GM12878 (cell line): ENCODE results near the gene USP21.

Experiments used
- CEBPB ChIP-seq, 2 experiments: fragments of 150-350 bp in 1 of 2; IDR thresholded peaks; 2 replicates each; pipeline ENCODE4 v1.6.1; 2012 to 2014; ENCODE audit warnings: low read depth in 2 of 2, low read length in 2 of 2, borderline replicate concordance in 1 of 2, inconsistent platforms in 1 of 2
- CTCF ChIP-seq, 3 experiments: IDR thresholded peaks in 2 of 3; conservative IDR thresholded peaks in 1 of 3; 2 replicates each; pipeline ENCODE4 v1.5.1; 2011; ENCODE audit warnings: low read depth in 3 of 3, low read length in 3 of 3, mild to moderate bottlenecking in 3 of 3, control low read depth in 2 of 3, moderate library complexity in 2 of 3, inconsistent platforms in 1 of 3, mixed read lengths in 1 of 3; ENCODE audit not compliant: control insufficient read depth in 2 of 3, insufficient read depth in 1 of 3; ENCODE audit errors: extremely low read depth in 1 of 3
- ELK1 ChIP-seq: IDR thresholded peaks from 2 replicates; pipeline ENCODE4 v1.6.1; 2012; ENCODE audit warnings: low read depth, low read length, improper control_type of control experiment
- ESRRA ChIP-seq: IDR thresholded peaks from 2 replicates; pipeline ENCODE4 v1.6.1; 2012; ENCODE audit warnings: mild to moderate bottlenecking, low read length, improper control_type of control experiment
- FOXM1 ChIP-seq: IDR thresholded peaks from 2 replicates; pipeline ENCODE4 v1.6.1; 2012; ENCODE audit warnings: low read depth, mild to moderate bottlenecking, inconsistent platforms, low read length, moderate library complexity
- HCFC1 ChIP-seq: fragments of 150-350 bp; IDR thresholded peaks from 2 replicates; pipeline ENCODE4 v1.6.1; 2014; ENCODE audit warnings: low read length
- JUND ChIP-seq: IDR thresholded peaks from 2 replicates; pipeline ENCODE4 v1.6.1; 2012; ENCODE audit warnings: low read depth, mild to moderate bottlenecking, low read length, improper control_type of control experiment, moderate library complexity
- MXI1 ChIP-seq: fragments of 150-350 bp; IDR thresholded peaks from 2 replicates; pipeline ENCODE4 v1.6.1; 2011; ENCODE audit warnings: low read depth, mild to moderate bottlenecking, inconsistent platforms, low read length, improper control_type of control experiment
- NR2F1 ChIP-seq: fragments of 450-650 bp; conservative IDR thresholded peaks from 2 replicates; pipeline ENCODE4 v1.6.1; 2017; ENCODE audit warnings: mild to moderate bottlenecking
- NRF1 ChIP-seq: conservative IDR thresholded peaks from 2 replicates; pipeline ENCODE4 v1.6.1; 2011; ENCODE audit warnings: mild to moderate bottlenecking, low read depth, low read length, improper control_type of control experiment
- POLR2A ChIP-seq: IDR thresholded peaks from 2 replicates; pipeline ENCODE4 v1.6.1; 2011; ENCODE audit warnings: low read depth, mild to moderate bottlenecking, low read length
- POLR2AphosphoS5 ChIP-seq: IDR thresholded peaks from 2 replicates; pipeline ENCODE4 v1.6.1; 2011; ENCODE audit warnings: mild to moderate bottlenecking, low read length, inconsistent platforms
- RB1 ChIP-seq: fragments of 450-650 bp; formaldehyde crosslinking; IDR thresholded peaks from 2 replicates; pipeline ENCODE4 v1.6.1; 2017; ENCODE audit warnings: mild to moderate bottlenecking, borderline replicate concordance

DNA sequence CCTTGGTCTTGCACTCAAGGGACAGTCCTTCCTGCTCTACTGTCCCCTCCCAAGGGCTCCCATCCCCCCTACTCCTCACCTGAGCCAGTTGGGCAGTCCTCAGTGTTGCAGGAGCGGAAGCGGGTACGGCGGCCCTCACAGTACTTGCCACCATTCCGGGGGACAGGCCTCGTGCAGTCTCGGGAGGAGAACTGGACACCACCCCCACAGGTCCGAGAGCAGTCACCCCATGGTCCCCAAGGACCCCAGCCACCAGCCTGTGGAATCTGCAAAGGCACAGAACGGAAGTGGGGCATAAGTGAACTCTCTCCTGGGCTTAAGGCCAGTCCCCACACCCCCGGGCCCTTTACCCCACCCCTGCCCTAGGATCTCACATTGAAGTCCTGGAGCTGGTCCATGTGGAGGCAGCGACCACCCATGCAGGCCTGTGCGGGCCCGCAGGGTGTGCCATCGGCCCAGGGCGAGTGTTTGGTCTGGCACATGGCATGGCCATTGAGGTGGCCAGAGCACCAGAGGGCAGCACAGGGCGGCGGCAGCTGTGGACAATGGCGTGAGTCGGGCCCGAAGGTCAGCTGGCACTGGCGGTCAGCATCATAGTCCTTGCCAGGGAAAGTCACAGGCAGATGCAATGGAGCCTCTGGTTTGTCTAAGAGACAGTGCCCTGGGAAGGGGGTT is 34.4 kb downstream of the USP21 start:
- TF ChIP-seq FOXM1 (no peak), CTCF (IDR thresholded peaks at IDR 0.05 in 2 of 3, conservative IDR thresholded peaks at IDR 0.05 in 1 of 3; ENCODE audit: control insufficient read depth in 2 of 3, extremely low read depth in 1 of 3, insufficient read depth in 1 of 3, low read depth in 3 of 3, low read length in 3 of 3) (no peak), MXI1 (no peak), RB1 (no peak), POLR2A (no peak), HCFC1 (no peak), JUND (no peak), POLR2AphosphoS5 (no peak), CEBPB (IDR thresholded peaks at IDR 0.05; ENCODE audit: borderline replicate concordance in 1 of 2, low read depth in 2 of 2, low read length in 2 of 2) (no peak), ESRRA (no peak), NR2F1 (no peak), ELK1 (no peak), NRF1 (no peak)
